ENCODE results near the gene HOXC4.

DNA sequence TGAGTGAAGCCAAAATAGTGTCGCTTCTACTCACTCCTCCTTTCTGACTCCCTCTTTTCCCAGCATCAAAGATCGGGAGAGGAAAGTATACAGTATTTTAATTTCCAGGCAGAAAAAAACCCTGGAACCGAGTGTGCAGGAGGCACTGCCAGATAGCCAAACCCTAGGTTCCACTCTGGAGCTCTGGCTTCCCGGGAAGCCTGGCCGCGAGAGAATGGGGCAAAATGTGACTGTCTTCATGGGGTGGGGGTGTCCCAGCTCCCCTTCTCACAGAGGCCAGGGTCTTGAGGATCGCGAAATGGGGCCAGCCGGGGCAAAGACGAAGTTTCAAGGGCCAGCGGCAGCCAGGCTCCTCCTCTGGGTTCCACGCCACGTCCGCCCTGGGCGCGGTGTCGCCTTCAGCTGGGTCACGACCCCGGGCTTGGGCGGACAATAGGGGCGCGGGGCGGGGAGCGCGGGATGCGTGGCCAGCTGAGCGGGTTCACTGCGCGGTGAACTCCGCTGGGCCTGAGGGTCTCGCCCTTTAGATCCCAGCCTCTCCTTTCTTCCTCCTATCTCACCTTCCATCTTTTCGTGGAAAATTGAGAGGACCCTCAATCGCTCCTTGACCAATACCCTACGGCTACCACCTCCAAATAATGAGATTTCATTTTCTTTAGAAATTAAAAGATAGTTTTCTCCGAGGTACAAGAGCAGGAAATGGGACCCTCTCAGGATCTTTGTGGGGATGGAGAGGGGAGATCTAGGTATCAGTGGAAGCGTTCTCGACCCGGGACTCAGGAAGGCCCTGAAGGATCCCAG, 6.7 kb downstream of the HOXC4 start:
- TF ChIP-seq, protein P1, sequence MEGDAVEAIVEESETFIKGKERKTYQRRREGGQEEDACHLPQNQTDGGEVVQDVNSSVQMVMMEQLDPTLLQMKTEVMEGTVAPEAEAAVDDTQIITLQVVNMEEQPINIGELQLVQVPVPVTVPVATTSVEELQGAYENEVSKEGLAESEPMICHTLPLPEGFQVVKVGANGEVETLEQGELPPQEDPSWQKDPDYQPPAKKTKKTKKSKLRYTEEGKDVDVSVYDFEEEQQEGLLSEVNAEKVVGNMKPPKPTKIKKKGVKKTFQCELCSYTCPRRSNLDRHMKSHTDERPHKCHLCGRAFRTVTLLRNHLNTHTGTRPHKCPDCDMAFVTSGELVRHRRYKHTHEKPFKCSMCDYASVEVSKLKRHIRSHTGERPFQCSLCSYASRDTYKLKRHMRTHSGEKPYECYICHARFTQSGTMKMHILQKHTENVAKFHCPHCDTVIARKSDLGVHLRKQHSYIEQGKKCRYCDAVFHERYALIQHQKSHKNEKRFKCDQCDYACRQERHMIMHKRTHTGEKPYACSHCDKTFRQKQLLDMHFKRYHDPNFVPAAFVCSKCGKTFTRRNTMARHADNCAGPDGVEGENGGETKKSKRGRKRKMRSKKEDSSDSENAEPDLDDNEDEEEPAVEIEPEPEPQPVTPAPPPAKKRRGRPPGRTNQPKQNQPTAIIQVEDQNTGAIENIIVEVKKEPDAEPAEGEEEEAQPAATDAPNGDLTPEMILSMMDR (IDR thresholded peaks at IDR 0.05): no peak
- no peak for TF ChIP-seq POLR2A (IDR thresholded peaks at IDR 0.05)
